DOHH2 (cell line): Measurements from ENCODE around the gene POLR2C.

Experiments
- H3F3A ChIP-seq: fragments of 200-600 bp; sonication (generic), shearing (Covaris generic); 2 replicates; pipeline ENCODE4 v1.6.0; 2016; ENCODE audit warnings: antibody characterized with exemption, mild to moderate bottlenecking; ENCODE audit not compliant: control insufficient read depth, insufficient read depth
- H3K27ac ChIP-seq: fragments of 200-600 bp; sonication (generic); 2 replicates; pipeline ENCODE4 v1.5.1; 2014; ENCODE audit warnings: low read depth, mild to moderate bottlenecking, low read length, moderate library complexity
- H3K27me3 ChIP-seq: fragments of 200-600 bp; sonication (generic); 2 replicates; pipeline ENCODE4 v1.6.1; 2014; ENCODE audit warnings: mild to moderate bottlenecking, low read length, mixed read lengths; ENCODE audit not compliant: control insufficient read depth
- H3K36me3 ChIP-seq: fragments of 200-600 bp; sonication (generic); 2 replicates; pipeline ENCODE4 v1.6.1; 2014; ENCODE audit warnings: mild to moderate bottlenecking, low read length, moderate library complexity, mixed read lengths; ENCODE audit not compliant: control insufficient read depth
- H3K4me1 ChIP-seq: fragments of 200-600 bp; sonication (generic); 2 replicates; pipeline ENCODE4 v1.6.1; 2014; ENCODE audit warnings: mild to moderate bottlenecking, low read length, mixed read lengths; ENCODE audit not compliant: control insufficient read depth
- H3K4me2 ChIP-seq: fragments of 200-600 bp; sonication (generic); 2 replicates; pipeline ENCODE4 v1.6.0; 2014; ENCODE audit warnings: mild to moderate bottlenecking, low read length, moderate library complexity
- H3K4me3 ChIP-seq: fragments of 200-600 bp; sonication (generic); 2 replicates; pipeline ENCODE4 v1.5.1; 2014; ENCODE audit warnings: mild to moderate bottlenecking, low read length, mixed read lengths
- H3K79me2 ChIP-seq: fragments of 200-600 bp; sonication (generic); 2 replicates; pipeline ENCODE4 v1.6.1; 2014; ENCODE audit warnings: mild to moderate bottlenecking, low read length, mixed read lengths; ENCODE audit not compliant: control insufficient read depth
- H3K9me2 ChIP-seq: fragments of 200-600 bp; sonication (generic); replicated peaks from 2 replicates; pipeline ENCODE4 v1.6.1; 2014; ENCODE audit warnings: mild to moderate bottlenecking, low read length, mixed read lengths; ENCODE audit not compliant: control insufficient read depth
- H3K9me3 ChIP-seq: fragments of 200-600 bp; sonication (generic); 2 replicates; pipeline ENCODE4 v1.6.1; 2014; ENCODE audit warnings: antibody characterized with exemption, low read length, mixed read lengths; ENCODE audit not compliant: control insufficient read depth, insufficient read depth
- H4K20me1 ChIP-seq: fragments of 200-600 bp; sonication (generic); 2 replicates; pipeline ENCODE4 v1.6.0; 2014; ENCODE audit warnings: low read depth, mild to moderate bottlenecking, antibody characterized with exemption, low read length, moderate library complexity; ENCODE audit not compliant: control insufficient read depth, insufficient read depth
- CTCF ChIP-seq: fragments of 200-600 bp; sonication (generic); IDR thresholded peaks from one replicate; pipeline ENCODE4 v1.5.1; 2014; ENCODE audit warnings: antibody characterized with exemption, mild to moderate bottlenecking, low read depth, low read length; ENCODE audit not compliant: poor library complexity, severe bottlenecking
- EZH2phosphoT487 ChIP-seq: fragments of 200-600 bp; sonication (generic); IDR thresholded peaks from 2 replicates; pipeline ENCODE4 v1.6.1; 2017; ENCODE audit warnings: borderline replicate concordance, mild to moderate bottlenecking, antibody characterized with exemption, low read length, moderate library complexity, mixed read lengths

The POLR2C gene

GRCh38 chr16:57485091-57485915, 22.8 kb downstream of the POLR2C start:
- Histone ChIP-seq H3K79me2 (no peaks in the 10 kb centered on the region), H3F3A (no peaks in the 10 kb centered on the region), H3K9me2 (no peaks in the 10 kb centered on the region), H3K4me1 (peaks cover 10% of the 10 kb centered on the region), H3K9me3 (no peaks in the 10 kb centered on the region), H3K4me2 (peak overlapping the region; percentile 75), H3K27ac (no peak overlapping the region), H3K27me3 (peaks cover 19% of the 10 kb centered on the region), H4K20me1 (no peaks in the 10 kb centered on the region), H3K36me3 (no peaks in the 10 kb centered on the region), H3K4me3 (peak overlapping the region; percentile 67)
- TF ChIP-seq EZH2phosphoT487 = no peak
- no peak for TF ChIP-seq CTCF

DNA sequence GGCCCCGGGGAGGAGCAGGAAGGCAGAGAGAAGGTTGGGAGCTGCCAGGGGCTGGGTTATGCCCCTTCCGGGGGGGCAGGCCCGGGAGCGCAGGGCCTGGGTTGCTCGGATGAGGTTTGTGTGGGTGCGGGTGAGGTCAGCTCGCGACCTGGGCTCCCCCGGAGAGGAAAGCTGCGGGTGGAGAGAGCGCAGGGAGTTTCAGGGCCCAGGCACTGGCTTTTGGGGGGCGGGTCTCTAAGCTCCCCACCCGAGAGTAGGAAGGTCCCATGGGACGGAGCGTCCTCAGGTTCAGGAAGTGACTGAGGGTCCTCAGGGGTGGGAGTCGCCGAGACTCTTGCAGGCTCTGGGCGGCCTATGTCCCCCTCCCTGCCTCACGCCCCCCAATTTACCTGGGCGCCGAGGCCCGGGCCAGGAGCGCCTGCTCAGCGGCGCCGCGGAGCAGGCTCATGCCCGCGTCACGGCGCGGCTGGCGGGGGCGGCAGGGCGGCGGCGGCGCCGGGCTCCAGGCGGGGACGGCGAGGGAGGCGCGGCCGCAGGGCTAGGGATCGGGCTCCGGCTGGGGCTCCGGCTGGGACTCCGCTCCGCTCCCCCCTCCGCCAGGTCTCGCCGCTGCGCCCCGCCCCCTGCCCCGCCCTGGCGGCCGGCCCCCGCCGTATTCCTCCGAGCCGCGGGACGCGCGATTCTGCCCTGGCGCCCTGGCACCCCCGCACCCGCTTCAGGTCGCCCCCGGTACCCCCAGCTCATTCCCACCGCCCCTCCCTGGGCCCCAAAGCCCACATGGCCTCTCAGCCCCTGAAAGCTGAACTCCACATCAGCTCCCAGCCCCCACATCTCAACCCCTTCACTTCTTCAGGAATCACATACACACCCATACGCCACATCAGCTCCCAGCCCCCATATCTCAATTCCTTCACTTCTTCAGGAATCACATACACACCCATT, 23.7 kb downstream of the POLR2C start, which contains the start of gene DOK4:
Gene DOK4, minus strand, starts transcription at position 578 of the 942 bp plus-strand sequence. CDS start 6,986 bp downstream, outside the sequence.
- no peaks in the 10 kb centered on the region for H3F3A ChIP-seq
- peaks cover 10% of the 10 kb centered on the region for H3K4me1 ChIP-seq
- peak within 1 kb of the TSS; percentile 67 for H3K4me3 ChIP-seq
- no peaks in the 10 kb centered on the region for H3K9me2 ChIP-seq
- no peaks in the 10 kb centered on the region for H3K9me3 ChIP-seq
- H3K4me2 ChIP-seq = peak within 1 kb of the TSS; percentile 75
- H3K79me2 ChIP-seq = no peaks in the 10 kb centered on the region
- no peak within 1 kb of the TSS for H3K27ac ChIP-seq
- peaks cover 19% of the 10 kb centered on the region for H3K27me3 ChIP-seq
- no peaks in the 10 kb centered on the region for H4K20me1 ChIP-seq
- TF ChIP-seq EZH2phosphoT487 (no peak), CTCF (no peak)
- no peaks in the 10 kb centered on the region for H3K36me3 ChIP-seq

- H4K20me1 ChIP-seq = no peaks in the 10 kb centered on the region
- TF ChIP-seq CTCF = no peak
- TF ChIP-seq EZH2phosphoT487 = no peak
- no peaks in the 10 kb centered on the region for H3K9me2 ChIP-seq
- H3K27me3 ChIP-seq = peaks cover 19% of the 10 kb centered on the region
- H3K79me2 ChIP-seq = no peaks in the 10 kb centered on the region
- no peaks in the 10 kb centered on the region for H3K36me3 ChIP-seq
- H3K9me3 ChIP-seq = no peaks in the 10 kb centered on the region
- peak overlapping the region; percentile 44 for H3K4me2 ChIP-seq
- no peak overlapping the region for H3K27ac ChIP-seq
- peak overlapping the region; percentile 39; the same call in 1 of the 2 replicates for H3K4me3 ChIP-seq
- peaks cover 10% of the 10 kb centered on the region for H3K4me1 ChIP-seq
- H3F3A ChIP-seq = no peaks in the 10 kb centered on the region
Observed at GRCh38 chr16:57486858-57487834, 24.7 kb downstream of the POLR2C start.
